Fibroblast of skin of back (primary cell): ENCODE measurements around the gene BTBD17.

Source experiments
- DNase-seq: peaks from one replicate; pipeline ENCODE4 v3.0.0-alpha.2; 2013

BTBD17 gene

DNA sequence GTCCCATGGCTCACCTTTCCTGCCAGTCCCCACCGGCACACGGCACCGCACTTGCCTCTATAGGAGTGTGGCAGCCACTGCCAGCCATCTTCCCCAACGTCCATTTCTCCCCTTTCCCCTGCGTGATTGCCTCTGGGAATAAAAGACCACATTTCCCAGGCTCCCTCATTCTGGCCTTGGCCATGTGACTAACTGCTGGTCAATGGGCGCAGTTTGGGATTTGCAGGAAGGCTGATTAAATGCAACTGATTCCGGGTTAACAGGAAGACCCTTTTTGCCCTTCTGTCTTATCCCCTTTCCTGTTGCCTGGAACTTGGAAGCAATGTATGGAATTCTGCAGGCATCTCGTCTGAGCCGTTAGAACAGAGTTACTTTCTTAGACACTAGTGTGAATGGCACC lies 3.0 kb downstream of the BTBD17 start:
- no peak for DNase-seq

DNA sequence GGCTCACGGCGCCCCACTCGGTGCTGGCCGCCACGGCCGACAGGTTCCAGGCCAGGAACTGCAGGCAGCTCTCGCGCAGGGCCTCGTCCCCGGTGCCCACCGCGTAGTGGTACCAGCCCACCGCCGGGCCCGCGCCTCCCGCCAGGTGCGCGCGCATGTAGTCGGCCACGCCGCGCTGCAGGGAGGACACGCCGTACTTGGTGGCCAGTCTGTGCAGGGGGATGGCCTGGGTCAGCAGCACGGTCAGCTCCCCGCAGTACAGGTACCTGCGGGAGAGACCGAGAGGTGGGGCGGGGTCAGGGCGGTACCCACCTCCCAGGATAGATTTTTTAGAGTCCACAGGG lies 4.2 kb downstream of the BTBD17 start:
- no peak for DNase-seq

DNA sequence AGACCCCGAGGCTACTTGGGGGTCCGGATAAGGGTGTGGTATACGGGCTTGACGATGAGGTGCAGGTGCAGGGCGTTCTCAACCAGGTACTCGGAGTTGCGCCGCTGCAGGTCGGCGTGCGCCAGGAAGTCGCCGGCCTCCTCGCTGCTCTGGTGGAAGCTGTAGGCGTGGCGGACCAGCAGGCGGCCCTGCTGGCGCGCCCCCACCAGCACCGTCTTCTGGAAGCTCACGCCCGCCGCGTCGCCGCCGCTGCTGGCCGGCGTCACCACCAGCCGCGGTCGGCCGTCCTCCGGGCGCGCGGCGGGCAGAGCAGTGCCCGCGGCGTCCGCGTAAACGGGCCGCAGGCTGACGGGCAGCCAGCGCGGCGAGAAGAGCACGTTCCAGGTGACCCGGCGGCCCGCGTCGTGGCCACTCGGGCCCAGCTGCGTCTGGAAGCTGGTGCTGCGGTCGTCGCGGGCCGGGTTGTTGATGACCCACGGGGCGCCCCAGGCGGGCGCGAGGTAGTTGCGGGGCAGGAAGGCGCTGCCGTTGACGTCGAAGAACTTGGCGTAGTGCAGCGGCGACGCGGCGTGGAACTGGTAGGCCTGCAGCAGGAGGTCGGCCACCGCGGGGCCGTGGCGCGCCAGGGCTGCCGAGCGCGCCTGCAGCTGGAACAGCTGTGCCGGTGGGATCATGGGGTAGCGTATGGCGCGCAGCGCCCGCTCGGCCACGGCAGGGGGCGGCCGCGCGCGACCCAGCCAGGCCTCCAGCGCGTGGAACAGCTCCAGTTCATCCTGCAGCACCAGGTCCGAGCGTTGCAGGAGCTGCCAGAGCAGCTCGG lies 4.8 kb downstream of the BTBD17 start:
- no peak for DNase-seq

DNA sequence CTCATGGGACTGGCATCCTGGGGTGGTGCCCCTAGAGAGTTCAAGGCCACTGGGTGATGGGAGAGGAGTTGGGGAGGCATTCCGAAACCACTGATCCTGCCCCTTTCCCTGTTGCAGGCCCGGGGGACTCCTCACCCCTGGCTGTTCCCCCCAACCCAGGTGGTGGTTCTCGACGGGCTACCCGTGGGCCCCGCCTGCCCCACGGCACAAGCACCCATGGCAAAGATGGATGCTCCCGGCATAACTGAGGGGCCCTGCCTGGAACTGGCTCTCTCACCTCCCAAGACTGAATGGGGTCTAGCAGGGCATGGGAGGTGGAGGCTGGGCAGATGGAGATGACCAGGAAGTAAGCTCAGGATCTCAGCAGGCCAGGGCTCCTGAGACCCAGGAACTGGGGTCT lies 6.6 kb downstream of the BTBD17 start:
- DNase-seq = no peak

DNA sequence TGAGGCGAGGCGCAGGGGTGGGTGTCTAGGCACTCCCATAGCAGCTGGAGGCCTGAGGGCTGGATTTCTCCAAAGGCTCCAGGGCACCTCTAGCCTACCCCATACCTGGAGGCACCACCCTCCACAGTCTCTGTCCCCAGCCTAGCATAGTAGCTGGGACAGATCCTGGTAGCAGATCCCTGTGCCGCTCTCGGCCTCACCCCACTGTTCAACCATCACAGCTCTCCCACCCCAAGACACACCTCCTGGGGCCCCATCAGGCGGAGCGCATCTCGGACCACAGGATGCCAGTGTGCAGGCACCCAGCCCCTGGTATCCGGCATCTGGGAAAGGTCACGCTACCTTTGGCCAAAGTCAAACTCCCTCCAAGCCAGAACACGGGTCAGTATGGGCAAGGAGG lies 7.1 kb downstream of the BTBD17 start:
- DNase-seq = no peak

DNA sequence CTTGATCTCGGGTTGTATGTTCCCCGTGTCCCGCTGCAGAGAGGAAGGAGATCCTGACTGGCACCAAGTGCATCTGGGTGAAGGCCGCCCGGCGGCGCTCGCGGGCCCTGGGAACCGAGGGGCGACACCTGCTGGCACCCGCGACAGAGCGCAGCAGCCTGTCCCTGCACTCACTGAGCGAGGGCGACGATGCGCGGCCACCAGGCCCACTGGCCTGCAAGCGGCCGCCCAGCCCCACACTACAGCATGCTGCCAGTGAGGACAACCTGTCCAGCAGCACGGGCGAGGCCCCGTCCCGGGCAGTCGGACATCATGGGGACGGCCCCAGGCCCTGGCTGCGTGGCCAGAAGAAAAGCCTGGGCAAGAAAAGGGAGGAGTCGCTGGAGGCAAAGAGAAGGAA lies 7.5 kb downstream of the BTBD17 start:
- DNase-seq = no peak

DNA sequence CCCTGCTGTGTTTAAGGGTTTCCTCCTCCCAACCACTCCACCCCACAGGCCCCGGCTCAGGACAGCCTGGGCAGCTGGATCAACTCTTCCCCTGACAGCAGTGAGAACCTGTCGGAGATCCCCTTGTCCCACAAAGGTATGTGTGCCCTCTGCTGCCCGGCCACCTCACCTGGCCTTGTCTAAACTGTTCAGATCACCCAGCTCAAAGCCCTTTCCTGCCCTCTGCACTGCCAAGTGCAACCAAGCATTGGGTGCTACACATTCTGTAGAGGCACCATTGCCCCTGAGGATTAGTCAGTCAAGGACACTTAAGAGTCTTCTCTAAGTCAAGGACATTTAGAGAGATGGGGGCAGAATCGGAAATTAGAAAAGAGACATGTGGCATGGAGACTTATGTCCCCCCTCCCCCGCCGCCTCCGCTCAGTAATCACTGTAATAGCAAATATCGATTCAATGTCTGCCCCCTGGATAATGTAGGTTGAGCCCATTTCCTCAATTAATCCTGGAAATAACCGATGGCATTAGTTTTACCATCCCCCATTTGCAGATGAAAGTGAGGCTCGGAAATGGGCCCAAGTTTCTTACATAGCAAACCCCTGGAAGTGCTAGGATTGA lies 8.1 kb downstream of the BTBD17 start:
- no peak for DNase-seq

DNA sequence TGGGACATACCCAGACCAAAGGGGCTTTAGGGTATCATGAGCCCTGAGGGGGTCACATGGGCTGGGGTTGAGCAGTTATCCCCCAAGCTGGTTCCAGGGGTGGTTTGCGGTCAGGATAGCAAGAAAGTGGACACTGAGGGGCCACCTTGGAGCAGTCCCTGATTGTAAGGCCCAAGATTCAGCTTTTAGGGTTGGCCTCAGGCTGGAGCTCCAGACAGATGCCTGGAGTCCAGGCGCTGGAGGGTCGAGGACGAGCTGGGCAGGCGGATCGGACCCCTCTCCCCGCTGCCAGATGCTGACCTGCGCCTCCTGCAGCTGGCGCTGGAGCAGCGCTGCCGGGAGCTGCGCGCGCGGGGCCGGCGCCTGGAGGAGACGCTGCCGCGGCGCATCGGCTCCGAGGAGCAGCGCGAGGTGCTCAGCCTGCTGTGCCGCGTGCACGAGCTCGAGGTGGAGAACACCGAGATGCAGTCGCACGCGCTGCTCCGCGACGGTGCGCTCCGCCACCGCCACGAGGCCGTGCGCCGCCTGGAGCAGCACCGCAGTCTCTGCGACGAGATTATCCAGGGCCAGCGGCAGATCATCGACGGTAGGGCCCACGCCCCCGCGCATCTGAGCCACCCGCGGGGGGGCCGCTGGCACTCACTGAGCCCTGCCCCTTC lies 10.0 kb downstream of the BTBD17 start:
- no peak for DNase-seq

DNA sequence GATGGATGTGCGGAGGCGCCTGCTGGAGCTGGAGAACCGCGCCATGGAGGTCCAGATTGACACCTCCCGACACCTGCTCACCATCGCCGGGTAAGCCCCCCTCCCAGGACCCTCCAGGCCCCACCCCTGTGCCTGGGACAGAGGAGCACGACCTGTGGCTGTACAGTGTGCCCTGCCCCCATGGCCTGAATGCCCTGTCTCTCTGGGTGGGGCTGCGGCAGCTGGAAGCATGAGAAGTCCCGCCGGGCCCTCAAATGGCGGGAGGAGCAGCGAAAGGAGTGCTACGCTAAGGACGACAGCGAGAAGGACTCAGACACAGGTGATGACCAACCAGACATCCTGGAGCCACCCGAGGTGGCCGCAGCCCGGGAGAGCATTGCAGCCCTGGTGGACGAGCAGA lies 11.2 kb downstream of the BTBD17 start:
- DNase-seq = no peak

DNA sequence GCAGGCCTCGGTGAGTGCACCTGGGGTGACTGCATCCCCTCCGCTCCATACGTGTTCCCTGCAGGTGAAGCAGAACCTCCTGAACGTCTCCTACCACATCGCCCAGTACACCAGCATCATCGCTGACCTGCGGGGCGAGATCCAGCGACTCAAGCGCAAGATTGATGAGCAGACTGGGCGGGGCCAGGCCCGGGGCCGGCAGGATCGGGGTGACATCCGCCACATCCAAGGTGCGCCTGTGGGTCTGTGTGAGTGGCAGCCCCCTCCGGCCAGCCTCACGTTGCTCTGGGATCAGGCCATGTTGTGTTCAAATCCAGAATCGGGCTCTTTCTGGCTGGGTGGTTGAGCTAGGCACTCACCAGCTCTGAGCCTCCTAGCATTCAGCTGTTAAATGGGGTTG lies 12.5 kb downstream of the BTBD17 start:
- no peak for DNase-seq

DNA sequence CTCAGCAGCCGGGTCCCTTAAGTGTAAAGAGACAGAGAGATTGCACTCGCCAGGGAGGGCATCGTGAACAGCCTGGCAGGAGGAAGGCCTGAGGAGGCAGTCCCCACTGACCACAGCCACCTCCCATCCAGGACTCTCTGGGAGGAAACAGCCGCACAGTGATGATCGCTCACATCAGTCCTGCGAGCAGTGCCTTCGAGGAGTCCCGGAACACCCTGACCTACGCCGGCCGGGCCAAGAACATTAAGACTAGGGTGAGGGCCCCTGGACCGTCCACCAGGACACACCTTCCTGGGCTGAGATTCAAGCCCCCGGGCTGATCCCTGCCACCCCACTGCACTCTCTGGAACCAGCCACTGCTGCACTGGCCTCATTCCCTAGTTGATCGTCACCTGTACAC lies 14.0 kb downstream of the BTBD17 start:
- no peak for DNase-seq

DNA sequence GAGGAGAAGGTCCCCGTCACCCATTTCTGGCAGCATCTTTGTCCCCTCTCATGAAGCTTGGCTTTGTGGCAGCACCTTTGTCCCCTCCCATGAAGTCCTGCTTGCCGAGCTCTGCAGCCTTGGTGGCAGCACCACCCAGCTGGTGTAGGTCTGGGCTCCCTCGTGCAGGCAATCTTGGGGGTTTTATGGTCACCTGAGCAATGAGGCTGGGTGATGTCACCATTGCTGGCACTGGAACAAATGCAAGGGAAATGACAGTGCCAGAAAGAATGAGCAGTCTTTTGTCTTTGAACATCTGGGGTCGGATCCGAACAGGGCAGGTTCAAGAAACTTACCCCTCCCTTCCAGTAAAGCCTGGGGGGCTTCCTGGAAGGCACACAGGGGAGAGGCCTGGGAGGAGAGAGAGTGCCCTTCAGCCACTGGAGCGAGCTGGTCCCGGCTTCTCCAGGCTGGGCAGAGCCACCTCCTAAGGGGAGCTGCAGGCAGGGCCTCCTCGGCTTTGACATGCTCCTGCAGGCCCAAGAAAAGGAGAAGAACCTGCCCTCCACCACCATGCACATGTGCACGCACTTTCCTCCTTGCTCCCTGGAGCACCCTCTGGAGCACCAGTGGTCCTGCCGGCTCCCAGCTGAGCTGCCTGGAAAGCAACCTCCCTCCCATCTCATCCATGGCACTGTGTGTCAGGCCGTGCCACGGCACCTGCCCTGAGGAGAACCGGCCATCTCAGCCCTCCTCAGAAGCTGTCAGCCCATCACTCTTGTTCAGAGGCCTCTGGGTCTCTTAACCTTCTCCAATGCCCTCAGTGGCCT lies 16.0 kb downstream of the BTBD17 start:
- DNase-seq = no peak

DNA sequence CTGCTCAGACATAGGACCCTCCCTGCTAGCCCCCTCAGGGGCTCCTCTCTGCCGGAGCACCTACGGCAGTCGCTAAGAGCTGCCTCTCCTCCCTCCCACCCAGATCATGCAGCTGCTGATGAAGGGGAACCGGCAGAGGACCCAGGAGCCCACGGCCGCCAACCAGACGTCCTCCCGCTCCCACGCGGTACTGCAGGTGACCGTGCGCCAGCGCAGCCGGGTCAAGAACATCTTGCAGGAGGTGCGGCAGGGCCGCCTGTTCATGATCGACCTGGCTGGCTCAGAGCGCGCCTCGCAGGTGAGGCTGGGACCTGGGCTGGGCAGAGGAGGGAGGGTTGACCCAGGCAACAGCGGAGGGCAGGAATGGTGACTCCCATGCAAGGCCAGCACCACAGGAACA lies 17.0 kb downstream of the BTBD17 start:
- DNase-seq = no peak

DNA sequence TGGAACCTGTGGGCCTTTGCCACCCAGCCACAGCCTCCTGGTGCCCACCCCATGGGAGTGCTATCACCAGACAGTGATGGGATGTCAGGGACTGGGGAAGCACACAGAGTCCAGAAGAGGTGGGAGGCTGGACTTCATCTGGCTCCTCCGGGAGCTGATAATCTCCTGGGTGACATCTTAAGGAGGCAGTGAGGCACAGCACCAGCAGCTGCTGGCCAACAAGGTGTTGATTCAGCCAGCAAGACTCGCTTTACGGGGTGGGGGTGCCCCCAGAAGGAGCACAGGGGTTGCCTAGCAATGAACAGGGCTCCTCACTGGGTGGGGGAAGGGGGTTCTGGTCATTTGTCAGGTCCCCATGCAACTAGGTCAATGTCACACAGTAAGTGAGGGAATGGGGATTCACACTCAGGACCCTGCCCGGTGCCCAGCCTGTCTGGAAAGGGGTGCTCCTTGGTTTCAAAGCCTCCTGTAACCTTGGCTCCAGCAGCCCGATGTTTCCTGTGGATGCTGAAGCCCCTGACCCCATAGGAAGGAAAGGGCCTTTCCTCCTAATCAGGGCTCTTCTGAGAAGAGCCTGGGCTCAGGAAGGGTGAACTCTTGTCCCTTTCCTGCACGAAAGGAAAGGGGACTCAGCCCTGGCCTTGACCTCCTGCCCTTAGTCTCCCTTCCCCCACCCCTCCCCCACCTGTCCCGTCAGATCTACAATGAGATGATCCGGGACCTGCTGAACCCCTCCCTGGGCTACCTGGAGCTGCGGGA lies 18.0 kb downstream of the BTBD17 start:
- no peak for DNase-seq

DNA sequence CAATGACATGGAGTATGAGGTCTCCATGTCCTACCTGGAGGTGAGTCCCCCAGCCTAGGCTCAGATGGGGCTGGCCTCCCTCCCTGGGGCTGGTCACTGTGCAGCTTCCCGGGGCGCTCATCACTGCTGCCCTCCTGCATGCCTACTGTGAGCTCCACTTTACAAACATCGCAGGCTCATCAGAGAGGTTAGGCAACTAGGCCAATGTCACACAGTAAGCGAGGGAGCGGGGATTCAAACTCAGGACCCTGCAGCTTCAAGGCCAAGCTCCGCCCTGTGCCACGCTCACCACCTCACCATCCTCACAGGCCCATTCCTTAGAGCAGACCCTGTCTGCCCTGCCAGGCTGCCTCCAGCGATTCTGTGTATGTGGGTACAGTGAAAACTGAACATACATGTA lies 18.5 kb downstream of the BTBD17 start:
- no peak for DNase-seq

DNA sequence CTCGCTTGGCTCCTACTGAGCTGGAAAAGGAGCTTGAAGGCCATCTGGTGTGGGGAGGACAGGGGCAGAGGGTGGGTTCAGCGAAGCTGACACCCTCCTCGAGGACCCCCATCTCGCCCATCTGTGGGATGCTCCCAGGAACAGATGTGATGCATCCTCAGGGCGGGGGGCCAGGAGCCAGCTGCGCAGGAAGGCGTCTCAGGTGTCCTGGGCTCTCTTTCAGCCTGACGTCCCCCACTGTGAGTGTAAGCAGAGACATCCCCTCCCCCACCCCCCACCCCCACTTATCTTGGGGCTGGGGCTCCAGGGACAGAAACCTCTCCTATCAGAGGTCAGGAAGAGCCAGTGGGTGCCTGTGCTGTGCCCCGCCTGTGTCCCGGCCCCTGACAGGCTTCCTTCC lies 19.4 kb downstream of the BTBD17 start:
- DNase-seq = no peak

DNA sequence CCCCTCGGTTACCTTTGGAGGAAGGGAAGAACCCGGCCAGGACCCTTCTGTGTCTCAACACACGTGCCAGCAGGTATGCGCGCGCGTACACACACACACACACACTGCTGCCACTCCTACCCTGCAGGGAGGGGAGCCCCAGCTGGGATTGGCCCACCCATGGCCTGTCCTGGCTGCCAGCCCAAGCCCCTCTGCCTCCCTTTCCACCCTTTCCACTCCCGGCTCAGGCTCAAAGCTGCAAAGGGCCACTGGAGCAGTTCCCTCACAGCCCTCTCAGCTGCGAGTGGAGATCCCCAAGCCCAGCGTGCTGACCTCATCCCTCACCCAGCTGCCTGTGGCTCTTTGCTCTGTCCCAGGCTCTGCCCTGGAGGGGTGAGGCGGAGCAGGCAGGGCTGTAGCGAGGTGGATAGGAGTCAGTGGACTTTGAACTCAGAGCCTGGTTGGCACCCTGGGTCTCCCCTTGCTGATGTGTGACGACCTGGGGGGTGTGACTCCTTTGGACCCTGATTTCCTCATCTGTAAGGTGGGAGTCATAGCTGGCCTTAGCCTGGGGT lies 21.1 kb downstream of the BTBD17 start:
- no peak for DNase-seq

DNA sequence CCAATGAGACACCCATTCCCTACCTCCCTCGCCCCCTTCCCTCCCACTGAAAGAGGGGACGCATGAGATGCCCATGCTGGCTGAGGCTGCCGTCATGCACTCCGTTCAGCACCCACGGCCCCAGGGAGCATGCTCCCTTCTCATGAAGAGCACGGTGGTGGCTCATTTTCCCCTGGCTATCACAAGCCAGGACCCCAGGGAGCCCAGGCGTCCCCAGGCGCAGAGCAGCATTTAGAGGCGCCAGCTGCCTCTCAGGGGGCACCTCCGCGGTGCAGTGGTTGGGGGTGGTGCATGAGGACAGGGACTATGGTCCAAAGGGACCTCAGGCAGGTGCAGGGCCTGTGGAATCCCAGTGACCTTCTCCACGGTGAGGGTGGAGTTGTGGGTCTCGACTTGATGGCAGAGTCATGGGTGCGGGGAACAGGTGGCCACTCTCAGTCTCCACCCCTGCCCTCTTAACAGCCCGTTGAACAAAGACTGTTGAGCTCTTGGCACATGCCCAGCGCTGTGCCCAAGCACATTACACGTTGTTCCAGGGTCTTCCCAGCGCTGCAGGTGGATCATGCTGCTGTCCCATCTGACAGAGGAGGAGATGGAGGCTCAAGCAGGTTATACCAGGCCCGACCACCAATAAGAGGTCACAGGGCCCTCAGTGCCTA lies 22.0 kb downstream of the BTBD17 start:
- DNase-seq = no peak

DNA sequence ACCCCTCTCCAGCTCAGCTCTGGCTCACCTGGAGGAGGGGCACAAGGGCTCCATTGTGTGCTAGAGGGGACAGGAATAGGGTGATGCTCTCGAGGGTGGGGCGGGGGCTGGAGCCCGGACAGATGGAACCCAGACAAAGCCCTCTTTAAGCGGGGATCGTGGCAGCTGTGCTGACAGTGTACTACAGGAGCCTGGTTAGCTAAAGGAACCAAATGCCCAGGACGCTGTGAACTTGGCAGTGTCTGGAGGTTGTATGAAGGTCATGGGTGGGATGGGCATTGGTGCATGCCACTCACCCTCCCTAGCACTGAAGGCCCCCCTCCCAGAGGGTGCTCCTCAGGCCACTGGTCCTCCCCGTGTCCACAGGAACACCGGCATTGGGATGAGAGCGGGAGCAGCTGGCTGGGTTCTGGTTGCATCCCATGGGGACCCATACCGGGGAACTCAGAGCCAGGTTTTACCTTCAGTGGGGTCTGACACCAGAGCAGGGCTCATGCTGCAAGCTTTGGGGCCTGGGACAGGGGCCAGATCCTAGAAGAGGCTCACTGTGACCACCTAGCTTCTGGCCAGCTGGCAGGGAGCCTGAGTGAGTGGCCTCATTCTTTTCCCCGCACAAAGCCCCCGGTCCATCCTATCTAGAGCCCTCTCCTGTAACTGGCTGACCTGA lies 23.7 kb downstream of the BTBD17 start:
- no peak for DNase-seq

DNA sequence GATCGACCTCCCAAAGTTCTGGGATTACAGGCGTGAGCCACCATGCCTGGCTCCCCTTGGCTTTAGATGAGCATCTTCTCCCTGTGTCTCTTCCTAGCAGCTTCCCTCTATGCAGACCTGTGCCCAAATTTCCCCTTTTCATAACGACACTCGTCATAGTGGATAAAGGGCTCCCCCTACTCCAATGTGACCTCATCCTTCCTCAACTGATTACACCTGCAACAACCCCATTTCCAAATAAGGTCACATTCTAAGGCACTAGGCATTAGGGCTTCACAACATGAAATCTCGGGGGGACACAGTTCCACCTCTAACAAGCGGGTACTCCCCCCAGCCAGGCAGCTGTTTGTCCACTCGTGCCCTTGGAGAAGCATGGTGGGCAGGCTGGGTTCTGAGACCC lies 25.4 kb downstream of the BTBD17 start:
- no peak for DNase-seq

DNA sequence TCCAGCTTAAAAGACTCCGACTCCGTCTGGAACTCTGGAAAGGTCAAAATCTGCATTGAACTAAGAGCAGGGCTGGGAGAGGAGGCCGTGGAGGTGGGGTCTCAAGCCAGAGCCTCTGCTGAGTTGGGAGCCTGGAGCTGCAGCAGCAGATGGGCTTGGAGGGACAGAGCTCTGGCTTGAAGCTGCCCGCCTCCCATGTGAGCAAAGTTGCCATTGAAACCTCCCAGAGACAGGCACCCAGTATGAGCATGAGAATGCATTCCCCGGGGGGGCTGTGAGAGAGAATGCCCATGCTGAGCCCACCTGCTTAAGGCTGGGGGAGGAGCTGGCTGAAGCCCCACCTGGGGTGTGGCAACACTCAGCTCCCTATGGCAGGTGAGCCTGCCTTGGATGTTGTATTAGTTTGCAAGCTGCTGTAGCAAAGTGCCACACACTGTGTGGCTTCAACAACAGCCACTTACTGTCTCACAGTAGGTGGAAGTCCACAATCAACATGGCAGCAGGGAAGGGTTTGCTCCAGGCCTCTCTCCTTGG lies 26.1 kb downstream of the BTBD17 start:
- DNase-seq = no peak
